GM10266 (cell line): ENCODE results near the gene MOB3B.

Source experiments
- DNase-seq: peaks from one replicate; pipeline ENCODE4 v3.0.0; 2012; ENCODE audit errors: extremely low spot score
- TF ChIP-seq, protein P1 (sequence below): IDR thresholded peaks from 2 replicates; pipeline ENCODE4 v1.5.1; 2012; ENCODE audit warnings: mild to moderate bottlenecking, low read depth; ENCODE audit not compliant: control insufficient read depth, insufficient read depth; ENCODE audit errors: missing control alignments

MOB3B gene

DNA sequence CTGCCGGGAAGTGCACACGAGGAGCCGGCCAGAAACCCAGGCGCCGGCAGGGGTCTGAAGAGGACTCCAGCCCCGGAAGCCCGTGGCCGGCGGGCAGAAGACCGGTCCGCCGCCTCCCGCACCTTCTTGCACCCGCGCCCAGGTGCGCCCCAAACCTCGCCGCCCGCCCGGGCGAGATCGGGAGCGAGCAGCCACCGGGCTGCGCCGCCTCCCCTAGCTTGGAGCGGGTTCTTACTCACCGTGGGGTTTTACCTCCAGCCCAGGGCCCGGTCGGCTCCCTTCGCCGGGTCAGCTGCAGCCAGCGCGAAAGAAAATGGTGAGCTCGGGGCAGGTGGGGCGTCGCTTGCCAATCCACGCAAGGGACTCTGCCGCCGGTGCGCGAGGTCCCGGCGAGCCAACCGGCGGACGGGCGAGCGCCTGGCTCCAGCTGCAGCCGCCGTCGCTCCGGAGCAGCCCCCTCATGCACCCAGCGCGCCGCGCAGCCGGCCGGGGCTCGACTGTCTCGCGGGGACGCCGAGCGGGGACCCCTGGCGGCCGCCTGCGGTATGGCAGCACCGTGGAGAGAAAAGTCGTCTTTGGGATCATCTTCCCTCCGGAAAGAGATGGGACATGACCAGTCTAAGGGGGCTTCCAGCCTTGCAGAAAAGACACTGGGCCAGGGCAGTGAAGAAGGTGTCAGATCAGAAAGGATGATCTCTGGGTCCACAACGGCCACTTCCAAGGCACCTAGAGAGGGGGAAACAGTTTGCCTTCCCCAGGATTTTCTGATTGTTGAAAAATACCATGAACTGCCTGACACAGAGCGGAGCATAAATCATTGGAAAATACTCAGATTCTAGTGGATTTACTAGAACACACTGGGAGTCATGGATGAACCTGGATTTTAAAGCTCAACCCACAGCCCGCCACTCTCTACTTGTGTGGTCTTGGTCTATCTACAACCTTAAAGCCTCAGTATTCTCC is at the start of gene MOB3B:
TSS of gene MOB3B (minus strand) at position 499 of the 963 bp plus-strand sequence. CDS start 74,264 bp downstream, outside the sequence.
- TF ChIP-seq, protein P1, sequence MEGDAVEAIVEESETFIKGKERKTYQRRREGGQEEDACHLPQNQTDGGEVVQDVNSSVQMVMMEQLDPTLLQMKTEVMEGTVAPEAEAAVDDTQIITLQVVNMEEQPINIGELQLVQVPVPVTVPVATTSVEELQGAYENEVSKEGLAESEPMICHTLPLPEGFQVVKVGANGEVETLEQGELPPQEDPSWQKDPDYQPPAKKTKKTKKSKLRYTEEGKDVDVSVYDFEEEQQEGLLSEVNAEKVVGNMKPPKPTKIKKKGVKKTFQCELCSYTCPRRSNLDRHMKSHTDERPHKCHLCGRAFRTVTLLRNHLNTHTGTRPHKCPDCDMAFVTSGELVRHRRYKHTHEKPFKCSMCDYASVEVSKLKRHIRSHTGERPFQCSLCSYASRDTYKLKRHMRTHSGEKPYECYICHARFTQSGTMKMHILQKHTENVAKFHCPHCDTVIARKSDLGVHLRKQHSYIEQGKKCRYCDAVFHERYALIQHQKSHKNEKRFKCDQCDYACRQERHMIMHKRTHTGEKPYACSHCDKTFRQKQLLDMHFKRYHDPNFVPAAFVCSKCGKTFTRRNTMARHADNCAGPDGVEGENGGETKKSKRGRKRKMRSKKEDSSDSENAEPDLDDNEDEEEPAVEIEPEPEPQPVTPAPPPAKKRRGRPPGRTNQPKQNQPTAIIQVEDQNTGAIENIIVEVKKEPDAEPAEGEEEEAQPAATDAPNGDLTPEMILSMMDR: peak; percentile 90
- peak; percentile 82 for DNase-seq

DNA sequence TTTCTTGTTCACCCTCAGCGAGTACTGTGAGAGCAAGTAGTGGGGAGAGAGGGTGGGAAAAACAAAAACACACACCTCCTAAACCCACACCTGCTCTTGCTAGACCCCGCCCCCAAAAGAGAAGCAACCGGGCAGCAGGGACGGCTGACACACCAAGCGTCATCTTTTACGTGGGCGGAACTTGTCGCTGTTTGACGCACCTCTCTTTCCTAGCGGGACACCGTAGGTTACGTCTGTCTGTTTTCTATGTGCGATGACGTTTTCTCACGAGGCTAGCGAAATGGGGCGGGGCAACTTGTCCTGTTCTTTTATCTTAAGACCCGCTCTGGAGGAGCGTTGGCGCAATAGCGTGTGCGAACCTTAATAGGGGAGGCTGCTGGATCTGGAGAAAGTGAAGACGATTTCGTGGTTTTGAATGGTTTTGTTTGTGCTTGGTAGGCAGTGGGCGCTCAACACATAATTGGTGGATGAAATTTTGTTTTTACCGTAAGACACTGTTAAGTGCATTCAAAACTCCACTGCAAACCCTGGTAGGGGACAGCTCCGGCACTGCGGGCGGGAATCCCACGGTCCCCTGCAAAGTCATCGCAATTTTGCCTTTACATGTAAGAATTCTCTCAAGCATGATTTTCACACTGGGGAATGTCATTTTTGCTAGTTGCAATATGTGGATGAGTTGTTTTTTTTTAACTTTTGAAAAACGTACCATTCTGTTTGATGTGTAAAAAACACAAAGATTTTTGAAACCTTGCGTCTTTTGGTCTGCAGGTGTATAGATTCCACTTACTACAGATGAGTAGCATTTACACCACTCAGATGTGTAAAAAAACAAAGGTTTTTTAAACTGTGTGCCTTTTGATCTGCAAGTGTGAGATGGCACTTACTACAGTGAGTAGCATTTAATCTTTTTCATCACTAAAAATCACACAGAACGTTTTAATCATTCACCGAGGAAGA is 44.3 kb upstream of the MOB3B start:
- TF ChIP-seq, protein P1: no peak
- DNase-seq: peak; percentile 92

DNA sequence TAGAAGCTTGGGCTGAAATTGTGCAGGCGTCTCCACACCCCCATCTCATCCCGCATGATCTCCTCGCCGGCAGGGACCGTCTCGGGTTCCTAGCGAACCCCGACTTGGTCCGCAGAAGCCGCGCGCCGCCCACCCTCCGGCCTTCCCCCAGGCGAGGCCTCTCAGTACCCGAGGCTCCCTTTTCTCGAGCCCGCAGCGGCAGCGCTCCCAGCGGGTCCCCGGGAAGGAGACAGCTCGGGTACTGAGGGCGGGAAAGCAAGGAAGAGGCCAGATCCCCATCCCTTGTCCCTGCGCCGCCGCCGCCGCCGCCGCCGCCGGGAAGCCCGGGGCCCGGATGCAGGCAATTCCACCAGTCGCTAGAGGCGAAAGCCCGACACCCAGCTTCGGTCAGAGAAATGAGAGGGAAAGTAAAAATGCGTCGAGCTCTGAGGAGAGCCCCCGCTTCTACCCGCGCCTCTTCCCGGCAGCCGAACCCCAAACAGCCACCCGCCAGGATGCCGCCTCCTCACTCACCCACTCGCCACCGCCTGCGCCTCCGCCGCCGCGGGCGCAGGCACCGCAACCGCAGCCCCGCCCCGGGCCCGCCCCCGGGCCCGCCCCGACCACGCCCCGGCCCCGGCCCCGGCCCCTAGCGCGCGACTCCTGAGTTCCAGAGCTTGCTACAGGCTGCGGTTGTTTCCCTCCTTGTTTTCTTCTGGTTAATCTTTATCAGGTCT is 43.5 kb upstream of the MOB3B start, which contains the start of gene C9orf72:
TSS of gene C9orf72 (minus strand) at position 564 of the 716 bp plus-strand sequence. CDS start 6,361 bp downstream, outside the sequence.
- peak; percentile 86 for DNase-seq

DNA sequence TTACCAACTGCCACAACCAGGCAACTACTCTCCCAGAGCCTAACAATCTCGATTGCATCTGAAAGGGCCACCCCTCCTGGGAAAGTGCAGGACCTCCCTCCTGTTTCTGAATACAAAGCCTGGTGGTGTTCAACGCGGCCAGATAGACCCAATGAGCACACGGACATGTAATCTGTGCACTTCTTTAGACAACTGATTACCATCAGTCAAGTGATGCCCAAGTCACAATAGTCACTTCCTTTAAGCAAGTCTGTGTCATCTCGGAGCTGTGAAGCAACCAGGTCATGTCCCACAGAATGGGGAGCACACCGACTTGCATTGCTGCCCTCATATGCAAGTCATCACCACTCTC is 42.9 kb upstream of the MOB3B start:
- DNase-seq: peak; percentile 63

More for the DNA sequence above, 43.5 kb upstream of the MOB3B start, which contains the start of gene C9orf72:
- TF ChIP-seq, protein P1: no peak

DNA sequence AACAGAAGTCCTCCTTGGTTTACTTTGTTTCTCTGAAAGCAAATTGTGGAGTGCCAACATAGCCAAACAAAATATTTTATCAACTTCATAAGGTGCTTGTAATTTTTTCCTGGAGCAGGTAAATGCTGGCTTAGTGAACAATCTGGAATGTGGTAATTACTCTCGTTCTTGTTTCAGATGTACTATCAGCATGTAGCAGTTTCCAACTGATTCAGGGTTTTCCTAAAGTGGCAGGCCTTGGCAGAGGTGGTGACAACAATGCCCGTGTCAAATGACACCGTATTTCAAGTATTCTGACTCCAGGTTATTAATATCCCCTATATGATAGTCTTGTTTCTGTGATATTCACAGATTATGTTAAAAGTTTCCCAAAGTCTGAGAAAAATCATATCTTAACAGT is 42.4 kb upstream of the MOB3B start:
- DNase-seq: no peak
- TF ChIP-seq, protein P1: no peak

More for the DNA sequence above, 42.9 kb upstream of the MOB3B start:
- TF ChIP-seq, protein P1: no peak

DNA sequence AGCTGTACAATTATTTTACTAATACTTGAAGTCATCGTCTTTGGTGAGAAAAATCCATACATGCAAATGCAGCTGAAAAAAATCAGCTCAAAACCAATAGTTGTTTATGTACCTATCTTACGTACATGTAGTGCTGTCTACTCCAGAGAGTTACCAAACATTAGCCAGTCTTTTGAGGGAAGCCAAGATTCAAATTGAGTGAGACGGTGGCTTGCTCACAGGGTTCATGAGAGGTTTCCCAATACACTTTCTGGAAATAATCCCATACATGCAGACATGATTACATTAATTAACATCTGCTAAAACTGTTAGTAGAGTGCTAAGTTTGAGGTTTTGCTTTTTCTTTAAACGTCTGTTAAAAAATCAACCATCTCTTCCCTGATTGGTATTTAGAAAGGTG is 41.4 kb upstream of the MOB3B start:
- DNase-seq: no peak
- TF ChIP-seq, protein P1: no peak
